Subcutaneous preadipocyte (primary cell): ENCODE measurements around the gene SERPINA10. TPM values are rescaled to one million over a fixed set of nuclear protein-coding genes. Genes with fewer than 3 reads are reported as not detected.

Source experiments
- total RNA-seq: library from RNA; depleted of rRNA; stranded (reverse); fragments of >200 nt; gene quantifications from 2 replicates; pipeline ENCODE4 v1.2.3, GENCODE V29; 2012

The SERPINA10 gene
- total RNA-seq: not detected in 2 replicates

GRCh38 chr14:94292872-94293577 is at the start of gene SERPINA10:
Gene SERPINA10 (minus strand): TSS chr14:94293268. CDS start chr14:94290593, 2,675 bp downstream.

GRCh38 chr14:94322648-94323570 is 29.8 kb upstream of the SERPINA10 start, which contains the start of gene SERPINA6:
Gene SERPINA6 (minus strand): TSS chr14:94323336. CDS start chr14:94314648, 8,688 bp downstream.

Other genes starting within 250 kb of the SERPINA10 start
- gene DDX24, start 212.1 kb downstream of the SERPINA10 start, total RNA-seq: 91.5 and 106 TPM in 2 replicates
- gene IFI27L1, start 212.0 kb downstream of the SERPINA10 start, total RNA-seq: 8.2 and 12.1 TPM in 2 replicates
- gene IFI27, start 182.5 kb downstream of the SERPINA10 start, total RNA-seq: 17.2 and 29.0 TPM in 2 replicates
- gene IFI27L2, start 163.7 kb downstream of the SERPINA10 start, total RNA-seq: 37.7 and 59.2 TPM in 2 replicates
- 0.37 and 0.39 TPM in 2 replicates for gene PPP4R4, start 118.9 kb downstream of the SERPINA10 start, total RNA-seq
- gene SERPINA6, start 30.1 kb upstream of the SERPINA10 start, total RNA-seq: not detected in 2 replicates
- gene SERPINA2, start 73.4 kb upstream of the SERPINA10 start, total RNA-seq: not detected in 2 replicates
- gene SERPINA1, start 95.3 kb upstream of the SERPINA10 start, total RNA-seq: 0.39 TPM in 1 of 2 replicates, not detected in the other
- gene SERPINA11, start 159.5 kb upstream of the SERPINA10 start, total RNA-seq: not detected in 2 replicates
- not detected in 2 replicates for gene SERPINA9, start 182.9 kb upstream of the SERPINA10 start, total RNA-seq
- gene SERPINA12, start 216.2 kb upstream of the SERPINA10 start, total RNA-seq: not detected in 2 replicates